ENCODE data around the gene VAV3. TPM values are rescaled to one million over a fixed set of nuclear protein-coding genes. Genes with fewer than 3 reads are reported as not detected.
A peak's percentile ranks its signal among the peaks of the same experiment; 100 is the strongest.

The VAV3 gene
- total RNA-seq, 2 experiments from 2014 or later = 5.3 to 6.2 TPM

DNA sequence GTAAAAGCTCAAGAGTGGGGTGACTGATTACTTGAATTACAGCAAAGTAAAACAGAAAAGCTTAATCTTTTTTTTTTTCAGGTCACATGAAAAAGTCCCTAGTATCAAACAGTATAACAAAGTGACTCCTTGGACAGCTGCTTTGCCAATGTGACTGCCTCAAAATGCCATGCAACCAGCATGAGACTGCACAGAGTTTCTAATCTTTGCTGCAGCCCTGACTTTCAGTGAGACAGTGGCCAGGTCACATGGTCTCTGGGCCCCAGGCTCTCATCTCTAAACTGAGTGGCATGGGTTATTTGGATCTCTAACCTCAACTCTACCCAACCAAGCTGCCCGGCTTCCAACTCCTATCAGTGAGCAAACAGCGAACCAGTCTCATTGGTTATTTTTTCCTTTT lies 169.0 kb downstream of the VAV3 start:
- no peak overlapping the region for H3K4me3 Mint-ChIP-seq
- peak; percentile 73 for ATAC-seq
- ChIA-PET POLR2A (interaction anchor here (0.6 kb wide), 1 partner anchor 83 kb away, joined by 3 read pairs; no protein-coding TSS in a partner anchor), CTCF (interaction anchor here (0.7 to 2.8 kb wide), 3 partner anchors 14 to 404 kb away, joined by 3 to 18 read pairs (median 4); partner anchors contain the start of gene SLC25A24)
- no peaks in the 10 kb centered on the region for H3K27me3 Mint-ChIP-seq
- no peaks in the 10 kb centered on the region for H3K36me3 Mint-ChIP-seq (ENCODE audit: low read depth)
- intact Hi-C loops (cut with micrococcal nuclease) = no loop called here
- H3K27ac Mint-ChIP-seq = peak overlapping the region; percentile 67
- peak; percentile 51 for DNase-seq
- TF ChIP-seq, protein P1, sequence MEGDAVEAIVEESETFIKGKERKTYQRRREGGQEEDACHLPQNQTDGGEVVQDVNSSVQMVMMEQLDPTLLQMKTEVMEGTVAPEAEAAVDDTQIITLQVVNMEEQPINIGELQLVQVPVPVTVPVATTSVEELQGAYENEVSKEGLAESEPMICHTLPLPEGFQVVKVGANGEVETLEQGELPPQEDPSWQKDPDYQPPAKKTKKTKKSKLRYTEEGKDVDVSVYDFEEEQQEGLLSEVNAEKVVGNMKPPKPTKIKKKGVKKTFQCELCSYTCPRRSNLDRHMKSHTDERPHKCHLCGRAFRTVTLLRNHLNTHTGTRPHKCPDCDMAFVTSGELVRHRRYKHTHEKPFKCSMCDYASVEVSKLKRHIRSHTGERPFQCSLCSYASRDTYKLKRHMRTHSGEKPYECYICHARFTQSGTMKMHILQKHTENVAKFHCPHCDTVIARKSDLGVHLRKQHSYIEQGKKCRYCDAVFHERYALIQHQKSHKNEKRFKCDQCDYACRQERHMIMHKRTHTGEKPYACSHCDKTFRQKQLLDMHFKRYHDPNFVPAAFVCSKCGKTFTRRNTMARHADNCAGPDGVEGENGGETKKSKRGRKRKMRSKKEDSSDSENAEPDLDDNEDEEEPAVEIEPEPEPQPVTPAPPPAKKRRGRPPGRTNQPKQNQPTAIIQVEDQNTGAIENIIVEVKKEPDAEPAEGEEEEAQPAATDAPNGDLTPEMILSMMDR (IDR thresholded peaks at IDR 0.05) = no peak
- H3K4me1 Mint-ChIP-seq (ENCODE audit: low read depth) = peaks cover 44% of the 10 kb centered on the region
- H3K9me3 Mint-ChIP-seq = peaks cover 3% of the 10 kb centered on the region

DNA sequence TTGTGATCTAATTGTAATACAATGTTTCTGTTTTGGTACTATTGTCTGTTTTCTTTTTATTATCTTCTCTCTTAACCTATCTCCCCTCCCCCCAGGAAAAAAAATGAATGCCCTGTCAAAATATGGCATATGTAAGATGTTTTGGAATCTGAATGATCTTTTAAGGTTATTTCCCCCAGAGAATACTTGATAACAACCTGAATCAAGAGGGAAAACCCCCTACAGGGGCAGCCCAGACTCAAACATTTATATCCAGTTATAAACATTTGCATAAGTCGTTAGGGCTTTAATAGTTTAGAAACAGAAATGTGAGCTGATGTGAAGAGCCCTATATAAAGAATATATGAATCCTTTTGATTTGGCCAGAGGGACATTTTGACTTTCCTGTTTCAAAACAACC lies 169.5 kb downstream of the VAV3 start:
- intact Hi-C loops (cut with micrococcal nuclease) = no loop called here
- ATAC-seq (peak; percentile 61), DNase-seq (peak; percentile 25)
- TF ChIP-seq, protein P1 (IDR thresholded peaks at IDR 0.05) = no peak
- POLR2A ChIA-PET = interaction anchor here (0.6 kb wide), 1 partner anchor 84 kb away, joined by 3 read pairs; no protein-coding TSS in a partner anchor
- H3K36me3 Mint-ChIP-seq (ENCODE audit: low read depth) = no peaks in the 10 kb centered on the region
- peaks cover 47% of the 10 kb centered on the region for H3K4me1 Mint-ChIP-seq (ENCODE audit: low read depth)
- CTCF ChIA-PET = interaction anchor here (0.7 to 2.8 kb wide), 4 partner anchors 13 to 405 kb away, joined by 3 to 18 read pairs (median 8); partner anchors contain the start of gene SLC25A24
- H3K4me3 Mint-ChIP-seq = no peak overlapping the region
- no peaks in the 10 kb centered on the region for H3K27me3 Mint-ChIP-seq
- H3K9me3 Mint-ChIP-seq = peaks cover 3% of the 10 kb centered on the region
- peak overlapping the region; percentile 67 for H3K27ac Mint-ChIP-seq

- Mint-ChIP-seq H3K36me3 (ENCODE audit: low read depth) (no peaks in the 10 kb centered on the region), H3K27ac (peak overlapping the region; percentile 67), H3K27me3 (no peaks in the 10 kb centered on the region), H3K9me3 (no peaks in the 10 kb centered on the region), H3K4me3 (no peak overlapping the region), H3K4me1 (ENCODE audit: low read depth) (peaks cover 49% of the 10 kb centered on the region)
- DNase-seq (no peak), ATAC-seq (no peak)
- intact Hi-C loops (cut with micrococcal nuclease) = no loop called here
- TF ChIP-seq, protein P1 (IDR thresholded peaks at IDR 0.05) = no peak
- ChIA-PET POLR2A (no interaction called here), CTCF (interaction anchor here (1.2 to 2.8 kb wide), 5 partner anchors 12 to 333 kb away, joined by 4 to 18 read pairs (median 6); partner anchors contain the start of gene VAV3)
Observed at GRCh38 chr1:107794571-107794970, 170.4 kb downstream of the VAV3 start.

DNA sequence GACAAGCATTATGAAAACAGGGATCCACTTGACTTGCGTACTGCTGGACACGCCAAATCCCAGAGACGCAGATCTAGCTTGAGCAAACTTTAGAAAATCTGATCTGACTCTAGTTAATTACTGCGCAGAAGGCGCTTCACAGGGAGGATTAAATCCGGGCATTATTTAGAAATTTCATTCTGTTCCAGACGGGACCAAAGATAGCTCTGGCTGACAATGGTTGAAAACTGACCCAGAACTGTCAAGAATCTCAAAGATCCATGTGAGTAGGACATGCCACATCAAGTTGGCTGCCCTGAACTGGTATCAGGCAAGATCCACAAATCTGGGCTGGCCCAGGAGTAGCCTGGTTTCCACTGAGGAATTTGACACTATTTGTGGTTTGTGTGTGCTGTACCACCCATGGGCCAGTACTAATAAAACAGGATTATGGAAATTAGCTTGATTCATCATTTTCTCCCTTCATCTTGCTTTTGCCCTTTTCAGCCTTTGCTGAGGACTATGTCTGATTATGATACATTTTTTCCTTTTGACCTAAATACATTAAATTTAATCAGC lies 171.0 kb downstream of the VAV3 start:
- TF ChIP-seq, protein P1 (IDR thresholded peaks at IDR 0.05) = no peak
- Mint-ChIP-seq H3K4me3 (no peak overlapping the region), H3K36me3 (ENCODE audit: low read depth) (no peaks in the 10 kb centered on the region), H3K4me1 (ENCODE audit: low read depth) (peaks cover 54% of the 10 kb centered on the region), H3K27me3 (no peaks in the 10 kb centered on the region), H3K9me3 (no peaks in the 10 kb centered on the region), H3K27ac (no peak overlapping the region)
- intact Hi-C loops (cut with micrococcal nuclease) = no loop called here
- ATAC-seq = peak; percentile 5
- no peak for DNase-seq
- ChIA-PET CTCF (interaction anchor here (1.0 to 2.8 kb wide), 7 partner anchors 12 to 333 kb away, joined by 3 to 18 read pairs (median 5); partner anchors contain the start of gene VAV3), POLR2A (interaction anchor here (0.6 kb wide), 1 partner anchor 237 kb away, joined by 3 read pairs; no protein-coding TSS in a partner anchor)

DNA sequence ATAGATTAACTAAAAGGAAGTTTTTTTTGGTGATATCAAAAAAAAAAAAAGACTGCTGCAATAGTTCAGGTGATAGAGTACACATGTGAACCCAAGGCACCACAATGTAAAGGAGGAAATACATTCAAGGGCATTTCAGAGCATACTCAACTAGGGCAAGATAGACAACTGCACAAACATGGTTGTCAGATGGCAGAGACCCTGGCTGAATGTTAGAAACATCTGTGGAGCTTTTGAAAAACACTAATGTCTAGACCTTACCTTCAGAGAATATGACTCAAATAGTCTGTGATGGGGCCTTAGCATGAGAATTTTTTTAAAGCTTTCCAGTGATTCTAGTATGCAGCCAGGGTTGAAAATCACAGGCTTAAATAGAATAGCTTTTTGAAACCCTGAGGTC lies 173.6 kb downstream of the VAV3 start:
- CTCF ChIA-PET = interaction anchor here (0.6 to 2.7 kb wide), 4 partner anchors 9 to 336 kb away, joined by 3 to 16 read pairs (median 6); no protein-coding TSS in a partner anchor
- TF ChIP-seq, protein P1 (IDR thresholded peaks at IDR 0.05) = no peak
- H3K4me1 Mint-ChIP-seq (ENCODE audit: low read depth) = peaks cover 75% of the 10 kb centered on the region
- POLR2A ChIA-PET = interaction anchor here (0.6 to 1.2 kb wide), 2 partner anchors 80 to 410 kb away, joined by 3 read pairs; no protein-coding TSS in a partner anchor
- ATAC-seq (no peak), DNase-seq (no peak)
- intact Hi-C loops (cut with micrococcal nuclease) = no loop called here
- no peaks in the 10 kb centered on the region for H3K9me3 Mint-ChIP-seq
- H3K36me3 Mint-ChIP-seq (ENCODE audit: low read depth) = no peaks in the 10 kb centered on the region
- no peak overlapping the region for H3K27ac Mint-ChIP-seq
- H3K27me3 Mint-ChIP-seq = no peaks in the 10 kb centered on the region
- H3K4me3 Mint-ChIP-seq = no peak overlapping the region
